Osteocyte (in vitro differentiated cells): ENCODE measurements around the gene PTPRD. TPM values are rescaled to one million over a fixed set of nuclear protein-coding genes. Genes with fewer than 3 reads are reported as not detected.

Experiments used
- DNase-seq: peaks from one replicate; pipeline ENCODE4 v3.0.0; 2021; ENCODE audit warnings: mixed read lengths; ENCODE audit not compliant: unreplicated experiment; ENCODE audit errors: extremely low spot score
- H3K27ac Mint-ChIP-seq: one replicate; pipeline ENCODE4 v1.8.0; 2021; ENCODE audit warnings: mild to moderate bottlenecking, mixed read lengths; ENCODE audit not compliant: unreplicated experiment
- H3K27me3 Mint-ChIP-seq: one replicate; pipeline ENCODE4 v1.8.0; 2021; ENCODE audit warnings: mixed read lengths; ENCODE audit not compliant: unreplicated experiment
- H3K36me3 Mint-ChIP-seq: one replicate; pipeline ENCODE4 v1.8.0; 2021; ENCODE audit warnings: mixed read lengths; ENCODE audit not compliant: unreplicated experiment
- H3K4me1 Mint-ChIP-seq: one replicate; pipeline ENCODE4 v1.8.0; 2021; ENCODE audit warnings: mixed read lengths; ENCODE audit not compliant: unreplicated experiment
- H3K4me3 Mint-ChIP-seq: one replicate; pipeline ENCODE4 v1.8.0; 2021; ENCODE audit warnings: mild to moderate bottlenecking, moderate library complexity, mixed read lengths; ENCODE audit not compliant: unreplicated experiment
- H3K9me3 Mint-ChIP-seq: one replicate; pipeline ENCODE4 v1.8.0; 2021; ENCODE audit warnings: mixed read lengths; ENCODE audit not compliant: unreplicated experiment
- total RNA-seq: library from RNA; stranded (reverse); gene quantifications from 2 replicates; pipeline ENCODE4 v1.2.1, GENCODE V29; 2021
- TF ChIP-seq, protein P1 (sequence below): fragments of 200-600 bp; sonication (generic); IDR thresholded peaks from 2 replicates; pipeline ENCODE4 v1.5.0; 2021; ENCODE audit warnings: antibody characterized with exemption, mild to moderate bottlenecking, moderate library complexity

Gene PTPRD
- total RNA-seq, 1 donor from 2014 or later, result 5.4 TPM

DNA sequence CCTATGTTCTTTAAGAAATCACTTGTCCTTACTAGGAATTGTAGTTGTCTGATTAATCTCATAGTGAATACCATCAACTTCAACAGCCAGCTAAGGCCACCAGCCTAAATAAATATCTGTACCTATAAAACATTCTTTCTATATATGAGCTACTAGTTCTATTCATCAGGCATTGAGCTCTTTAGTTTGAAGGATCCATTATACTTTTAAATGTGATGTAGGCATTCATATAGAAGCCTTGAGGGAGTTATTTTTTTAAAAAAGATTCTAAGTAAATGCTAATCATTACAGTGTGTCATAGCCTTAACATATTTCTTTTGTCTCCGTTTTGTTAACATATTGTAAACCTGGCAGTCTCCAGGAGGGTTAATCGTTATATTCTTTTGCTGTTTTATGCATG, 838.3 kb downstream of the PTPRD start:
- no peaks in the 10 kb centered on the region for H3K36me3 Mint-ChIP-seq
- TF ChIP-seq, protein P1, sequence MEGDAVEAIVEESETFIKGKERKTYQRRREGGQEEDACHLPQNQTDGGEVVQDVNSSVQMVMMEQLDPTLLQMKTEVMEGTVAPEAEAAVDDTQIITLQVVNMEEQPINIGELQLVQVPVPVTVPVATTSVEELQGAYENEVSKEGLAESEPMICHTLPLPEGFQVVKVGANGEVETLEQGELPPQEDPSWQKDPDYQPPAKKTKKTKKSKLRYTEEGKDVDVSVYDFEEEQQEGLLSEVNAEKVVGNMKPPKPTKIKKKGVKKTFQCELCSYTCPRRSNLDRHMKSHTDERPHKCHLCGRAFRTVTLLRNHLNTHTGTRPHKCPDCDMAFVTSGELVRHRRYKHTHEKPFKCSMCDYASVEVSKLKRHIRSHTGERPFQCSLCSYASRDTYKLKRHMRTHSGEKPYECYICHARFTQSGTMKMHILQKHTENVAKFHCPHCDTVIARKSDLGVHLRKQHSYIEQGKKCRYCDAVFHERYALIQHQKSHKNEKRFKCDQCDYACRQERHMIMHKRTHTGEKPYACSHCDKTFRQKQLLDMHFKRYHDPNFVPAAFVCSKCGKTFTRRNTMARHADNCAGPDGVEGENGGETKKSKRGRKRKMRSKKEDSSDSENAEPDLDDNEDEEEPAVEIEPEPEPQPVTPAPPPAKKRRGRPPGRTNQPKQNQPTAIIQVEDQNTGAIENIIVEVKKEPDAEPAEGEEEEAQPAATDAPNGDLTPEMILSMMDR, result no peak
- no peak for DNase-seq
- H3K4me3 Mint-ChIP-seq, result no peak overlapping the region
- H3K27me3 Mint-ChIP-seq, result no peaks in the 10 kb centered on the region
- H3K9me3 Mint-ChIP-seq, result no peaks in the 10 kb centered on the region
- no peak overlapping the region for H3K27ac Mint-ChIP-seq
- H3K4me1 Mint-ChIP-seq, result peaks cover 41% of the 10 kb centered on the region

DNA sequence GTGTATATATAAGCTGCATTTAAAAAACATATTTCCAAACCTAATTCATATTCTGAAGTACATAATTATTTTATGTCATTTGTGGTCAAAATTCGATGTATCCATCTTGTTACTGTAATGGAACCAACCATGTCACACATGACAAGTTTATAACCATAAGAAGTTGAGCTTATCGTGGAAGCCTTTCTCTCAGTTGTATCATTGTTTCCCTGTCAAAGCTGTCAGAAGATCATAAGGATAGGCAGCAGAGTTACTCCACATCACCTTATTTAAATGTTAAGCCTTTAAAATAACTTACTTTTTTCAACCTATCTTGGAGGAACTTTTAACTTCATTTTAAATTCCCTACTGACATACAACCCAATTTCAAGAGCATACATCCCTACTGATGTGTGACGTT, 841.5 kb downstream of the PTPRD start:
- Mint-ChIP-seq H3K9me3 (no peaks in the 10 kb centered on the region), H3K4me3 (no peak overlapping the region), H3K4me1 (peaks cover 28% of the 10 kb centered on the region), H3K27me3 (no peaks in the 10 kb centered on the region), H3K27ac (no peak overlapping the region), H3K36me3 (no peaks in the 10 kb centered on the region)
- TF ChIP-seq, protein P1, result no peak
- DNase-seq, result no peak

- H3K27ac Mint-ChIP-seq, result peak overlapping the region; percentile 78
- TF ChIP-seq, protein P1, result no peak
Observed at GRCh38 chr9:9764821-9765220, 848.0 kb downstream of the PTPRD start.

GRCh38 chr9:9754186-9754585, 858.6 kb downstream of the PTPRD start:
- peak overlapping the region; percentile 89 for H3K27ac Mint-ChIP-seq
- H3K9me3 Mint-ChIP-seq, result no peaks in the 10 kb centered on the region
- H3K4me1 Mint-ChIP-seq, result peaks cover 69% of the 10 kb centered on the region
- DNase-seq, result no peak
- H3K36me3 Mint-ChIP-seq, result no peaks in the 10 kb centered on the region
- TF ChIP-seq, protein P1, result no peak
- H3K4me3 Mint-ChIP-seq, result no peak overlapping the region
- no peaks in the 10 kb centered on the region for H3K27me3 Mint-ChIP-seq

More at GRCh38 chr9:9764821-9765220, 848.0 kb downstream of the PTPRD start:
- Mint-ChIP-seq H3K4me1 (peaks cover 41% of the 10 kb centered on the region), H3K9me3 (peaks cover 14% of the 10 kb centered on the region), H3K27me3 (no peaks in the 10 kb centered on the region), H3K4me3 (no peak overlapping the region), H3K36me3 (peaks cover 7% of the 10 kb centered on the region)
- no peak for DNase-seq

DNA sequence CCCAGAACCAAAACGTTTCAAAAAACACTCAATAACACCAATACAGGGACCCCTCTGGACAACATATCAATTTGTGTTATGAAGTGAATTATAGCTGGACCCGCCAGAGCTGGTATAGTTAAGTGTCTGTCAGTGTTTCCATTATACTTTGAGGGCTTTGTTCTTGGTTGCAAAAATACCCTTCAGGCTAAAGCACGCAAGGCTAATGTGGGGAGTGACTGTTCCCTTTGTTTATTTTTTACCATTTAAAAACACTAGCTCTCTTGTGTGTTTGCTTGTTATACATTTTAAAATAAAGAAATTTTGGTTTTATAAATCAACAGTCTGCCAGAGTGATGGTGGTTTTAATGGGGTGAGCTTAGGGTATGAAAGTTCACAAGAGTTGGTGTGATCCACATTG, 859.5 kb downstream of the PTPRD start:
- TF ChIP-seq, protein P1, result no peak
- H3K4me1 Mint-ChIP-seq, result peaks cover 78% of the 10 kb centered on the region
- H3K27me3 Mint-ChIP-seq, result no peaks in the 10 kb centered on the region
- no peaks in the 10 kb centered on the region for H3K36me3 Mint-ChIP-seq
- H3K9me3 Mint-ChIP-seq, result no peaks in the 10 kb centered on the region
- no peak for DNase-seq
- H3K27ac Mint-ChIP-seq, result peak overlapping the region; percentile 89
- no peak overlapping the region for H3K4me3 Mint-ChIP-seq
